ENCODE data around the gene ASB1. TPM values are rescaled to one million over a fixed set of nuclear protein-coding genes. Genes with fewer than 3 reads are reported as not detected.

ASB1 gene
- total and polyA plus RNA-seq, 9 of the 15 experiments (the other 6 are each of a cell fraction or from before 2014, with no cell fraction given) = 6.3 to 37.7 (median 23.9) TPM

GRCh38 chr2:238424313-238424700 lies 2.4 kb upstream of the ASB1 start:
- Histone ChIP-seq H3K36me3 (ENCODE audit: control insufficient read depth, insufficient read depth, low read length) (peaks cover 6% of the 10 kb centered on the region; the same call in 1 of the 3 replicates), H3K79me2 (ENCODE audit: control insufficient read depth, insufficient read depth, low read length) (peaks cover 49% of the 10 kb centered on the region), H4K20me1 (replicated peaks; ENCODE audit: control insufficient read depth, insufficient read depth, low read length) (no peaks in the 10 kb centered on the region), H2AFZ (ENCODE audit: low read depth, low read length) (no peak overlapping the region), H3K9me3 (replicated peaks; ENCODE audit: control insufficient read depth, insufficient read depth, low read depth, low read length) (no peaks in the 10 kb centered on the region), H3K27ac (ENCODE audit: extremely low read depth, low read depth, low read length) (peak overlapping the region; percentile 19), H3K9ac (ENCODE audit: insufficient read depth in 1 of 2, low read depth in 2 of 2, low read length in 2 of 2) (peak overlapping the region; percentile 13 to 50; a peak in 1 of 4 replicates), H3K4me1 (replicated peaks in 1 of 2; ENCODE audit: control insufficient read depth in 2 of 2, insufficient read depth in 2 of 2, low read length in 2 of 2) (peaks cover 62 to 76% of the 10 kb centered on the region in 2 experiments), H3K9me1 (ENCODE audit: control insufficient read depth, insufficient read depth, low read length) (no peaks in the 10 kb centered on the region), H3K4me2 (ENCODE audit: insufficient read depth, low read length) (peak overlapping the region; percentile 3; the same call in 1 of the 2 replicates), H3K4me3 (no peak overlapping the region), H3K27me3 (ENCODE audit: control insufficient read depth in 2 of 2, insufficient read depth in 2 of 2, low read length in 2 of 2) (no peaks in the 10 kb centered on the region)
- intact Hi-C loops (cut with micrococcal nuclease) (no loop called here), in situ Hi-C loops (cut with MboI) (no loop called here)
- FAIRE-seq (no peak), DNase-seq (ENCODE audit: extremely low read depth in 1 of 4, low spot score in 3 of 4) (no peak), ATAC-seq (no peak)
- ChIA-PET POLR2A (interaction anchor here (0.6 to 1.0 kb wide), 2 partner anchors 13 kb away, joined by 4 read pairs; no protein-coding TSS in a partner anchor), CTCF (ENCODE audit: low intra/inter-chr PET ratio) (no interaction called here)
- 93% methylated on average over 2 of the region's 3 CpGs for WGBS (ENCODE audit: insufficient coverage, low coverage, missing lambda C conversion rate)
- TF ChIP-seq ZNF121 (CRISPR knock-in tag; conservative IDR thresholded peaks at IDR 0.05) (no peak), ZNF592 (IDR thresholded peaks at IDR 0.05) (no peak), ZNF140 (CRISPR knock-in tag; IDR thresholded peaks at IDR 0.05) (no peak)
- BruUV-seq (replicated peaks) = no TSS peak
